Testis (tissue), 3 donors: ENCODE results near the gene PTRHD1. TPM values are rescaled to one million over a fixed set of nuclear protein-coding genes. Genes with fewer than 3 reads are reported as not detected.

Experiments
- DNase-seq: peaks from one replicate; pipeline ENCODE4 v3.0.0-alpha.2; 2019
- H3K27ac ChIP-seq, 2 donors: fragments of 200-600 bp; sonication (generic); one replicate each; pipeline ENCODE4 v1.5.1; 2019
- H3K27me3 ChIP-seq: fragments of 200-600 bp; sonication (generic); one replicate; pipeline ENCODE4 v1.5.1; 2019
- H3K36me3 ChIP-seq: fragments of 200-600 bp; sonication (generic); one replicate; pipeline ENCODE4 v1.5.1; 2017; ENCODE audit warnings: low read depth; ENCODE audit errors: missing control alignments
- H3K4me1 ChIP-seq: fragments of 200-600 bp; sonication (generic); one replicate; pipeline ENCODE4 v1.5.1; 2019
- H3K4me3 ChIP-seq, 2 donors: fragments of 200-600 bp; sonication (generic); one replicate each; pipeline ENCODE4 v1.5.1; 2017 to 2019
- H3K9me3 ChIP-seq: fragments of 200-600 bp; sonication (generic); one replicate; pipeline ENCODE4 v1.5.1; 2017
- CTCF ChIP-seq, 3 experiments: fragments of 450-650 bp in 2 of 3; fragments of 200-600 bp in 1 of 3; sonication (generic) in 1 of 3; IDR thresholded peaks; one replicate each; pipeline ENCODE4 v1.5.1; 2016 to 2019; ENCODE audit warnings: antibody characterized with exemption in 3 of 3, mild to moderate bottlenecking in 2 of 3, moderate library complexity in 1 of 3
- POLR2A ChIP-seq: fragments of 450-650 bp; IDR thresholded peaks from one replicate; pipeline ENCODE4 v1.6.1; 2017; ENCODE audit warnings: antibody characterized with exemption, mild to moderate bottlenecking, moderate library complexity
- WGBS, 2 donors: methylation state at CpG; one replicate each; pipeline ENCODE4 v1.1.5; 2018; 5-methylcytosine and 5-hydroxymethylcytosine counted together
- intact Hi-C: fragments of 100-400 bp; cut with DNase I; formaldehyde crosslinking; loops from one replicate; pipeline ENCODE4 v1.15.1; 2023; ENCODE audit warnings: low total_unique reads
- polyA plus RNA-seq: library from polyadenylated mRNA; stranded (reverse); fragments of 350-450 nt; fragmentation: Illumina TruSeq; extraction: RNeasy Lipid Tissue Mini Kit (QIAGEN cat#74804); gene quantifications from one replicate; pipeline ENCODE4 v1.2.3, GENCODE V29; 2014; ENCODE audit warnings: low read depth, low replicate concordance; ENCODE audit not compliant: insufficient read depth
- total RNA-seq, 2 donors: library from RNA; depleted of rRNA; stranded (reverse); fragments of >200 nt; gene quantifications; one replicate each; pipeline ENCODE4 v1.2.3, GENCODE V29; 2016

PTRHD1 gene
- total and polyA plus RNA-seq, 3 donors from 2014 or later = 60.4 to 122 (median 61.3) TPM

GRCh38 chr2:24830786-24831185 is 37.6 kb upstream of the PTRHD1 start:
- intact Hi-C loops = no loop called here
- 86 to 90% methylated on average over 11 to 12 of the region's 12 CpGs for WGBS, 2 donors
- no peak for TF ChIP-seq POLR2A
- no peak for TF ChIP-seq CTCF (IDR thresholded peaks at IDR 0.05)
- Histone ChIP-seq H3K4me3 (no peak overlapping the region), H3K36me3 (no peaks in the 10 kb centered on the region), H3K27me3 (no peaks in the 10 kb centered on the region), H3K27ac (no peak overlapping the region), H3K9me3 (no peaks in the 10 kb centered on the region), H3K4me1 (peaks cover 5% of the 10 kb centered on the region)
- DNase-seq = no peak

- no peak for TF ChIP-seq CTCF (IDR thresholded peaks at IDR 0.05)
- no peak for TF ChIP-seq POLR2A
- H3K4me3 ChIP-seq = no peak overlapping the region
- no peaks in the 10 kb centered on the region for H3K36me3 ChIP-seq
- no peak overlapping the region for H3K27ac ChIP-seq
- H3K27me3 ChIP-seq = no peaks in the 10 kb centered on the region
- intact Hi-C loops = no loop called here
- DNase-seq = no peak
- H3K4me1 ChIP-seq = peaks cover 5% of the 10 kb centered on the region
- no peaks in the 10 kb centered on the region for H3K9me3 ChIP-seq
- WGBS, 2 donors = 86 to 93% methylated on average over 5 of the region's 5 CpGs
Measured at GRCh38 chr2:24830351-24830750, 37.2 kb upstream of the PTRHD1 start.

GRCh38 chr2:24828238-24828996 is 35.2 kb upstream of the PTRHD1 start:
- TF ChIP-seq CTCF (IDR thresholded peaks at IDR 0.05) (no peak), POLR2A (no peak)
- H3K36me3 ChIP-seq = no peaks in the 10 kb centered on the region
- intact Hi-C loops = loop anchor here (5.0 kb wide), 1 partner anchor 416 kb away; no protein-coding TSS in a partner anchor
- peaks cover 5% of the 10 kb centered on the region for H3K4me1 ChIP-seq
- no peaks in the 10 kb centered on the region for H3K27me3 ChIP-seq
- H3K4me3 ChIP-seq = no peak overlapping the region
- no peaks in the 10 kb centered on the region for H3K9me3 ChIP-seq
- peak; percentile 16 for DNase-seq
- no peak overlapping the region for H3K27ac ChIP-seq
- WGBS, 2 donors = 67 to 73% methylated on average over 13 to 17 of the region's 17 CpGs

GRCh38 chr2:24827321-24828237 is 34.4 kb upstream of the PTRHD1 start:
- DNase-seq = peak; percentile 94
- Histone ChIP-seq H3K36me3 (no peaks in the 10 kb centered on the region), H3K4me3 (no peak overlapping the region), H3K27me3 (no peaks in the 10 kb centered on the region), H3K9me3 (no peaks in the 10 kb centered on the region), H3K27ac (no peak overlapping the region), H3K4me1 (peaks cover 5% of the 10 kb centered on the region)
- peak; percentile 72 to 91 (median 80) for TF ChIP-seq CTCF (IDR thresholded peaks at IDR 0.05)
- TF ChIP-seq POLR2A = no peak
- intact Hi-C loops = loop anchor here (5.0 kb wide), 1 partner anchor 415 kb away; no protein-coding TSS in a partner anchor
- WGBS, 2 donors = 42 to 45% methylated on average over 17 to 30 of the region's 30 CpGs
